GM12891 (cell line): ENCODE data around the gene OR5T3.
"Not testable (repeated sequence)": the region's sequence is repeated elsewhere in the genome, so short reads cannot be mapped to it uniquely, and the experiment has no call there.

ENCODE experiments used
- PAX5 ChIP-seq: IDR thresholded peaks from 2 replicates; pipeline ENCODE4 v1.6.1; 2011; ENCODE audit warnings: low read length, moderate library complexity, mild to moderate bottlenecking; ENCODE audit not compliant: insufficient read depth, severe bottlenecking
- POLR2A ChIP-seq: IDR thresholded peaks from 2 replicates; pipeline ENCODE4 v1.6.1; 2011; ENCODE audit warnings: low read depth, low read length, control low read depth
- POLR2AphosphoS5 ChIP-seq: IDR thresholded peaks from 2 replicates; pipeline ENCODE4 v1.6.1; 2011; ENCODE audit warnings: low read depth, low read length, control low read depth
- POU2F2 ChIP-seq: IDR thresholded peaks from 2 replicates; pipeline ENCODE4 v1.6.1; 2011; ENCODE audit warnings: low read depth, mild to moderate bottlenecking, control low read depth, low read length, moderate library complexity
- SPI1 ChIP-seq: IDR thresholded peaks from 2 replicates; pipeline ENCODE4 v1.6.1; 2011; ENCODE audit warnings: low read depth, low read length, control low read depth
- TAF1 ChIP-seq: IDR thresholded peaks from 2 replicates; pipeline ENCODE4 v1.6.1; 2011; ENCODE audit warnings: low read depth, low read length, control low read depth

DNA sequence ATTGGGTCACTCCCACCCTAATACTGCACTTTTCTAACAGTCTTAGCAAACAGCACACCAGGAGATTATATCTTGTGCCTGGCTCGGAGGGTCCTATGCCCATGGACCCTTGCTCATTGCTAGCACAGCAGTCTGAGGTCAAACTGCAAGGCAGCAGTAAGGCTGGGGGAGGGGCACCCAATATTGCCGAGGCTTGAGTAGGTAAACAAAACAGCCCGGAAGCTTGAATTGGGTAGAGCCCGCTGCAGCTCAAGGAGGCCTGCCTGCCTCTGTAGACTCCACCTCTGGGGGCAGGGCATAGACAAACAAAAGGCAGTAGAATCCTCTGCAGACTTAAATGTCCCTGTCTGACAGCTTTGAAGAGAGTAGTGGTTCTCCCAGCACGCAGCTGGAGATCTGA, 32.3 kb upstream of the OR5T3 start:
- TF ChIP-seq TAF1, POLR2AphosphoS5, POLR2A, SPI1, PAX5, POU2F2: not testable (repeated sequence)
